HG02884 (cell line): ENCODE data around the gene AZIN2.
A peak's percentile ranks its signal among the peaks of the same experiment; 100 is the strongest.
"Not testable (repeated sequence)": the region's sequence is repeated elsewhere in the genome, so short reads cannot be mapped to it uniquely, and the experiment has no call there.

Experiments used
- ATAC-seq: cut with Tn5 transposase; IDR thresholded peaks from one replicate; pipeline ENCODE4 v1.9.1; 2021; ENCODE audit warnings: mild to moderate bottlenecking, moderate library complexity; ENCODE audit not compliant: unreplicated experiment

The AZIN2 gene

GRCh38 chr1:33080885-33081553, at the start of gene AZIN2:
AZIN2 (plus strand) TSS chr1:33081153; CDS start chr1:33082250, 1,097 bp downstream.
- ATAC-seq = peak; percentile 98

GRCh38 chr1:33031506-33031905, 49.4 kb upstream of the AZIN2 start:
- ATAC-seq = no peak

- ATAC-seq = no peak
These were observed 48.7 kb upstream of the AZIN2 start for GRCh38 chr1:33032126-33032869.

GRCh38 chr1:33036051-33036525, 44.9 kb upstream of the AZIN2 start:
- no peak for ATAC-seq

- ATAC-seq = peak; percentile 99
These were observed 44.1 kb upstream of the AZIN2 start, which contains the start of gene AK2 for GRCh38 chr1:33036526-33037503. AK2 (minus strand) TSS chr1:33036883; CDS start chr1:33036828, 55 bp downstream.

- ATAC-seq = no peak
These were observed 41.1 kb upstream of the AZIN2 start for GRCh38 chr1:33039840-33040239.

GRCh38 chr1:33041026-33041425, 39.9 kb upstream of the AZIN2 start:
- ATAC-seq = no peak

- ATAC-seq = no peak
These were observed 38.1 kb upstream of the AZIN2 start for GRCh38 chr1:33042831-33043230.

- ATAC-seq = no peak
These were observed 37.5 kb upstream of the AZIN2 start for GRCh38 chr1:33043267-33044092.

- ATAC-seq = no peak
These were observed 35.7 kb upstream of the AZIN2 start for GRCh38 chr1:33045246-33045645.

GRCh38 chr1:33045814-33046213, 35.1 kb upstream of the AZIN2 start:
- ATAC-seq = no peak

- not testable (repeated sequence) for ATAC-seq
These were observed 34.7 kb upstream of the AZIN2 start for GRCh38 chr1:33046234-33046633.

- no peak for ATAC-seq
These were observed 33.7 kb upstream of the AZIN2 start for GRCh38 chr1:33047290-33047689.

- no peak for ATAC-seq
These were observed 33.1 kb upstream of the AZIN2 start for GRCh38 chr1:33047839-33048305.

GRCh38 chr1:33048426-33048825, 32.5 kb upstream of the AZIN2 start:
- no peak for ATAC-seq

GRCh38 chr1:33049371-33049770, 31.6 kb upstream of the AZIN2 start:
- ATAC-seq = no peak

- no peak for ATAC-seq
These were observed 30.5 kb upstream of the AZIN2 start for GRCh38 chr1:33050221-33051076.

- no peak for ATAC-seq
These were observed 25.5 kb upstream of the AZIN2 start for GRCh38 chr1:33055210-33056008.
